Dendritic cell treated with granulocyte-macrophage colony-stimulating factor and Interleukin-4, amounts not matched to agents 40 ng/mL and 50 ng/mL, for 4 days (primary cell): ENCODE results near the gene SMOC2.

ENCODE experiments used
- H3K27ac Mint-ChIP-seq: one replicate; pipeline ENCODE4 v1.8.0; 2022; ENCODE audit warnings: mild to moderate bottlenecking, mixed read lengths
- H3K27me3 Mint-ChIP-seq: one replicate; pipeline ENCODE4 v1.8.0; 2022; ENCODE audit warnings: mild to moderate bottlenecking, mixed read lengths
- H3K36me3 Mint-ChIP-seq: one replicate; pipeline ENCODE4 v1.8.0; 2022; ENCODE audit warnings: low read depth, mixed read lengths
- H3K4me1 Mint-ChIP-seq: one replicate; pipeline ENCODE4 v1.8.0; 2022; ENCODE audit warnings: low read depth, mixed read lengths
- H3K4me3 Mint-ChIP-seq: one replicate; pipeline ENCODE4 v1.8.0; 2022; ENCODE audit warnings: mild to moderate bottlenecking, moderate library complexity, mixed read lengths
- H3K9me3 Mint-ChIP-seq: one replicate; pipeline ENCODE4 v1.8.0; 2022; ENCODE audit warnings: mixed read lengths
- intact Hi-C: fragments of 100-400 bp; cut with micrococcal nuclease; formaldehyde crosslinking; loops from one replicate; pipeline ENCODE4 v1.15.0; 2022

The SMOC2 gene

DNA sequence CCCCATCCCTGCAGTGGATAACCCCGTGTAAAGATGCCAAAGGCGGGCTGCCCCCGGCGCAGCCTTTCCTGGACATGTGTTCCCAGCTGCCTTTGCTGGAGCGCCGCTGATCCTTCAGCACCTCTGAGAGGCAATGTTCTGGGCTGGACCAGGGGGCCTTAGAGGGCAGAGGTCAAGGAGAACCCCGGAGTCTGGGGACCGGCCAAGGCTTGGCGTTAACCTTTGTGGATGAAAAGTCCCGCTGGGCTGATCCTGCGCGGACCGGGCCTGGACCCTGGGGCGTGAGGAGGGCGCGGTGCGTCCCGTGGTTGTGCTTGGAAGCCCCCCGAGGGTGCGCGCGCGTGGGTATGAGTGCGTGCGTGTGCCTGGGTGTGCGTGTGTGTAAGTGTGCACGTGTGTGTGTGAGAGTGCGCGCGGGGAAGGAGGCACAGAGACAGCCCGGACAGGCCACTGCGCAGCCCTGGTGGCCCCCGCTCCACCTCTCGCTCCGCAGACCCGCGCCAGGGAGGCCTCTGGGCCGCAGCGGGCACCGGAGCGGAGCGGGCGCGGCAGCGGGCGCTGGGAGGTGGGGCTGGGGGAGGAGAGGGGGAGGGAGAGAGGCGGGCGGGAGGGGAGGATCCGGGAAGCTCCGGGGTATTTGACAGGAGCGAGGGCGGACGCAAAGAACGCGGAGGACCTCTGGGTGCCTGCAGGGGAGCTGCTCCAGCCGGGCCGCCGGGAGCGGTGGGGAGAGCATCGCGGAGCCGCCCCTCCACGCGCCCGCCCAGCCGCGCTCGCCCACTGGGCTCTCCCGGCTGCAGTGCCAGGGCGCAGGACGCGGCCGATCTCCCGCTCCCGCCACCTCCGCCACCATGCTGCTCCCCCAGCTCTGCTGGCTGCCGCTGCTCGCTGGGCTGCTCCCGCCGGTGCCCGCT lies at the start of gene SMOC2:
SMOC2 (plus strand) TSS at position 665 of the 914 bp plus-strand sequence; CDS start at position 852, 187 bp downstream.
- Mint-ChIP-seq H3K4me1 (no peaks in the 10 kb centered on the region), H3K27ac (no peak within 1 kb of the TSS), H3K9me3 (no peaks in the 10 kb centered on the region), H3K27me3 (peaks cover 56% of the 10 kb centered on the region), H3K36me3 (no peaks in the 10 kb centered on the region), H3K4me3 (no peak within 1 kb of the TSS)
- intact Hi-C loops = no loop called here

DNA sequence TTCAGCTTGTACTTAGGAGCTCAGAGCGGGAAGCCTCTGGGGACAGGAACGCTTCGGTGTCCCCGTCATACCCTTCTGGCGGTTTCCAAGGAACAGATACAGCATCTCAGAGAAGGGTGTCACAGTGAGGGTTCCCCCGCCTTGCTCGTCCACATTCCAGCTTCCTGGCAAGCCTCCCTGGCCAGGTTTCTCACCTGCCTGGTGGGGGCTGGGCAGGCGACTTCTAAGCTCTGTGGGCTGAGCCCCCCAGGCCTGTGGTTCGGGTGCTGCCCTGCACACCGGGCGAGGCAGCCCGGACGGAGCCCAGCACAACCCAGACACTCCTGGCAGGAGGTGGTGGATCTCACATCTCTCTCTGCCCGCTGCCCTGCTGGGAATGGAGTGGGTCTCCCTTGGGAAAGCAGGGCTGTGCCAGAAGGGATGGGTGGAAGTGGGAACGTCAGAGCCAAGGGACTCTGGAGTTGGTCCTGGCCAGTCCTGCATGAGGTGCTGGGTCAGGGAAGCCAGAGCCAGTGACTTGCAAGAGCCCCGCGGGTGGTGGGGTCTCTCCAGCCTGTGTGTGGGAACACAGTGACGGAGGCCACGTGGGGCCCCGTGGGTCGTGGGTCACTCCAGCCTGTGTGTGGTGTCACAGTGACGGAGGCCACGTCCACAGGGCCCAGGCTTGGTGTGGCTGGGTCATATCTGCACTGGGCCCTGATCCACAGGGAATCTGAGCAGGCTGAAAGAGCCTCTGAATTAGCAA lies 47.7 kb upstream of the SMOC2 start:
- H3K36me3 Mint-ChIP-seq = no peaks in the 10 kb centered on the region
- intact Hi-C loops = no loop called here
- H3K27me3 Mint-ChIP-seq = no peaks in the 10 kb centered on the region
- H3K4me1 Mint-ChIP-seq = no peaks in the 10 kb centered on the region
- H3K27ac Mint-ChIP-seq = no peak overlapping the region
- no peak overlapping the region for H3K4me3 Mint-ChIP-seq
- no peaks in the 10 kb centered on the region for H3K9me3 Mint-ChIP-seq

- intact Hi-C loops = no loop called here
- no peak overlapping the region for H3K4me3 Mint-ChIP-seq
- H3K27me3 Mint-ChIP-seq = no peaks in the 10 kb centered on the region
- H3K36me3 Mint-ChIP-seq = no peaks in the 10 kb centered on the region
- no peaks in the 10 kb centered on the region for H3K4me1 Mint-ChIP-seq
- H3K27ac Mint-ChIP-seq = no peak overlapping the region
- H3K9me3 Mint-ChIP-seq = no peaks in the 10 kb centered on the region
Observed at GRCh38 chr6:168394606-168395005, 46.4 kb upstream of the SMOC2 start.

DNA sequence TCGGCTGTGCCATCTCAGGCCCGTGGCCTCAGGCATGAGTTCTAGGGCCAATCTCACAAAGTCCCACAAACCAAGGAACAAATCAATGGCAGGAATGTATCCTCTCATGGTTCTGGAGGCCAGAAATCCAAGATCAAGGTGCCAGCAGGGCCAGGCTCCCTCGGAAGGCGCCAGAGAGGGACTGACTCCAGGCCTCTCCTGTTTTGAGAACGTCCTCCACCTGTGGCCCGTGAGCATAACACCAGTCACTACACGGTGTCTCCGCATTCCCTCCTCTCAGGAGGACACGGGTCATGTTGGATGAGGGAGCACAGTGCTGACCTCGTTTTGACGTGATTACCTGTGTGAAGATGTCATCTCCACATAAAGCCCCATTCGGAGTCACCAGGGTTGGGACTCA lies 45.0 kb upstream of the SMOC2 start:
- H3K9me3 Mint-ChIP-seq = no peaks in the 10 kb centered on the region
- intact Hi-C loops = no loop called here
- H3K27me3 Mint-ChIP-seq = no peaks in the 10 kb centered on the region
- no peaks in the 10 kb centered on the region for H3K36me3 Mint-ChIP-seq
- H3K4me3 Mint-ChIP-seq = no peak overlapping the region
- H3K27ac Mint-ChIP-seq = no peak overlapping the region
- H3K4me1 Mint-ChIP-seq = no peaks in the 10 kb centered on the region

- no peaks in the 10 kb centered on the region for H3K27me3 Mint-ChIP-seq
- no peaks in the 10 kb centered on the region for H3K9me3 Mint-ChIP-seq
- no peak overlapping the region for H3K4me3 Mint-ChIP-seq
- H3K36me3 Mint-ChIP-seq = no peaks in the 10 kb centered on the region
- intact Hi-C loops = no loop called here
- H3K4me1 Mint-ChIP-seq = no peaks in the 10 kb centered on the region
- no peak overlapping the region for H3K27ac Mint-ChIP-seq
Observed at GRCh38 chr6:168396561-168396960, 44.4 kb upstream of the SMOC2 start.

GRCh38 chr6:168397012-168397411 lies 44.0 kb upstream of the SMOC2 start:
- Mint-ChIP-seq H3K4me3 (no peak overlapping the region), H3K27me3 (no peaks in the 10 kb centered on the region), H3K9me3 (no peaks in the 10 kb centered on the region), H3K4me1 (no peaks in the 10 kb centered on the region), H3K27ac (no peak overlapping the region), H3K36me3 (no peaks in the 10 kb centered on the region)
- intact Hi-C loops = no loop called here

DNA sequence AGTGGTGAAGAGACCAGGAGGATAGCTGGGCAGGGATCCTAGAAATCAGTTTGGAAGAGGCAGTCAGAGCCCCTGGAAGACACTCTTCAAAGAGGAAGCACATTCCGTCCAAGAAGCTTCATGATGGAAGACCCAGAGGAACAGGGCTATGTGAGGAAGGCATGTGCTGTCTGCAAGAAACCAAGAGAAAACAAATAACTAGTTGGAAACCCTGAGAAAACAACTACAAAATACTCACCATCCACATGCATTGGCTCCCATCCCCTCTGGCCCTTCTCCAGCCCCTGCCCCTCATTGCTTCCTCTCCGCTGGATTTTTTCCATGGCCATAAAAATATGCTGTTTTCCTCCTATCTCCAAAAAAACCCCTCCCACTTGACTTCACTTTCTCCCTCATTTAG lies 40.9 kb upstream of the SMOC2 start:
- no peak overlapping the region for H3K27ac Mint-ChIP-seq
- H3K4me1 Mint-ChIP-seq = no peaks in the 10 kb centered on the region
- no peaks in the 10 kb centered on the region for H3K9me3 Mint-ChIP-seq
- no peaks in the 10 kb centered on the region for H3K27me3 Mint-ChIP-seq
- H3K36me3 Mint-ChIP-seq = no peaks in the 10 kb centered on the region
- intact Hi-C loops = no loop called here
- H3K4me3 Mint-ChIP-seq = no peak overlapping the region

- no peak overlapping the region for H3K27ac Mint-ChIP-seq
- H3K4me1 Mint-ChIP-seq = no peaks in the 10 kb centered on the region
- intact Hi-C loops = no loop called here
- no peaks in the 10 kb centered on the region for H3K27me3 Mint-ChIP-seq
- H3K9me3 Mint-ChIP-seq = no peaks in the 10 kb centered on the region
- H3K36me3 Mint-ChIP-seq = no peaks in the 10 kb centered on the region
- no peak overlapping the region for H3K4me3 Mint-ChIP-seq
Observed at GRCh38 chr6:168403370-168404005, 37.5 kb upstream of the SMOC2 start.

- no peak overlapping the region for H3K4me3 Mint-ChIP-seq
- intact Hi-C loops = no loop called here
Observed at GRCh38 chr6:168404560-168404959, 36.4 kb upstream of the SMOC2 start.

DNA sequence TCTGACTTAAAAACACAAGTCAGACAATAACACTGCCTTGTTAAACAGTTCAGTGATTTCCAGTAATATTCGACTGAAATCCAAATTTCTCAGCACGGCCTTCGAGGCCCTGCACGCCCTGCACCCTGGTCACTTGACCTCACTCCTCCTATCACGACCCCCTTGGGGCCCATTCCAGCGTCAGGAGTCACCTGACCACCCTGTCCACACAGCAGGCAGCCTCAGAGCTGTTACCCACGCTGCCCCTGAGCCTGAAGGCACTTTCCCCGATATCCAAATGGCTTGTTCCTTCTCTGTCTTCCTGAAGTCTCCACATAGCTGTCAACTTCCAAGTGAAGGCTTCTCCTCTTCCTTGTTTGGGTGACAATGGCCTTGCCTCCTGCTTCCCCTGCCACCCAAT lies 33.1 kb upstream of the SMOC2 start:
- H3K27me3 Mint-ChIP-seq = no peaks in the 10 kb centered on the region
- intact Hi-C loops = no loop called here
- H3K4me1 Mint-ChIP-seq = no peaks in the 10 kb centered on the region
- H3K9me3 Mint-ChIP-seq = peaks cover 6% of the 10 kb centered on the region
- no peak overlapping the region for H3K4me3 Mint-ChIP-seq
- H3K27ac Mint-ChIP-seq = no peak overlapping the region
- H3K36me3 Mint-ChIP-seq = no peaks in the 10 kb centered on the region

More at GRCh38 chr6:168404560-168404959, 36.4 kb upstream of the SMOC2 start:
- Mint-ChIP-seq H3K27me3 (no peaks in the 10 kb centered on the region), H3K4me1 (no peaks in the 10 kb centered on the region), H3K36me3 (no peaks in the 10 kb centered on the region), H3K9me3 (no peaks in the 10 kb centered on the region), H3K27ac (no peak overlapping the region)

GRCh38 chr6:168408504-168409136 lies 32.4 kb upstream of the SMOC2 start:
- Mint-ChIP-seq H3K27me3 (no peaks in the 10 kb centered on the region), H3K36me3 (no peaks in the 10 kb centered on the region), H3K4me3 (no peak overlapping the region), H3K9me3 (peaks cover 9% of the 10 kb centered on the region), H3K4me1 (no peaks in the 10 kb centered on the region), H3K27ac (no peak overlapping the region)
- intact Hi-C loops = no loop called here

GRCh38 chr6:168410035-168410434 lies 30.9 kb upstream of the SMOC2 start:
- H3K27ac Mint-ChIP-seq = no peak overlapping the region
- no peaks in the 10 kb centered on the region for H3K4me1 Mint-ChIP-seq
- no peaks in the 10 kb centered on the region for H3K27me3 Mint-ChIP-seq
- H3K36me3 Mint-ChIP-seq = no peaks in the 10 kb centered on the region
- H3K9me3 Mint-ChIP-seq = peaks cover 9% of the 10 kb centered on the region
- intact Hi-C loops = no loop called here
- no peak overlapping the region for H3K4me3 Mint-ChIP-seq

DNA sequence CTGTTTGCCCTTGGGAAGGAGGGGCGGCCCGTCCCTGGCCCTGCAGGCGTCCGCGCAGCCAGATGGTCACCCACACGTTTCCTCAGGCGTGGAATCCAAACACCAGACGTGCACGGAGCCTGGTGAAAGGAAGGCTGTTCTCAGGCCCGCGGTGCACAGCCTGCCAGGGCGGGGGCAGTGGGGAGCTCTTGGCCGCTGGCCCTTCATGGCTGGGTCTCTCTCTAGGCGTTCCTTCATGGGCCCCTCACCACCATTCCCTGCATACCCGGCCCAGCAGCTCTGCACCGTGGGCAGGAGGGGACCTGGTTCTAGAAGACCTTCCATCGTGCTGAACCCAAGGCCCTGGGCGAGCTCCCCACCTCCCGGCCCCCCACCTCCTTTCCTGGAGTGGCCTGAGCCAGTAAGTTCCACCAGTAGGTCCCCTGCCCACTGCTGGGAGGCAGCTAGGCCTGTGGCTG lies 30.4 kb upstream of the SMOC2 start:
- intact Hi-C loops = no loop called here
- H3K4me1 Mint-ChIP-seq = no peaks in the 10 kb centered on the region

More for the DNA sequence above, 30.4 kb upstream of the SMOC2 start:
- H3K36me3 Mint-ChIP-seq = no peaks in the 10 kb centered on the region
- no peaks in the 10 kb centered on the region for H3K27me3 Mint-ChIP-seq
- no peak overlapping the region for H3K4me3 Mint-ChIP-seq
- H3K27ac Mint-ChIP-seq = no peak overlapping the region
- peaks cover 9% of the 10 kb centered on the region for H3K9me3 Mint-ChIP-seq
